NCI-H2227 (cell line): Measurements from ENCODE around the gene SIGLEC11.
"Not testable (repeated sequence)": the region's sequence is repeated elsewhere in the genome, so short reads cannot be mapped to it uniquely, and the experiment has no call there.

ENCODE experiments used
- DNase-seq: peaks from one replicate; lab custom pipeline; 2025; ENCODE audit not compliant: unreplicated experiment; lab: John Stamatoyannopoulos, UW

Gene SIGLEC11

DNA sequence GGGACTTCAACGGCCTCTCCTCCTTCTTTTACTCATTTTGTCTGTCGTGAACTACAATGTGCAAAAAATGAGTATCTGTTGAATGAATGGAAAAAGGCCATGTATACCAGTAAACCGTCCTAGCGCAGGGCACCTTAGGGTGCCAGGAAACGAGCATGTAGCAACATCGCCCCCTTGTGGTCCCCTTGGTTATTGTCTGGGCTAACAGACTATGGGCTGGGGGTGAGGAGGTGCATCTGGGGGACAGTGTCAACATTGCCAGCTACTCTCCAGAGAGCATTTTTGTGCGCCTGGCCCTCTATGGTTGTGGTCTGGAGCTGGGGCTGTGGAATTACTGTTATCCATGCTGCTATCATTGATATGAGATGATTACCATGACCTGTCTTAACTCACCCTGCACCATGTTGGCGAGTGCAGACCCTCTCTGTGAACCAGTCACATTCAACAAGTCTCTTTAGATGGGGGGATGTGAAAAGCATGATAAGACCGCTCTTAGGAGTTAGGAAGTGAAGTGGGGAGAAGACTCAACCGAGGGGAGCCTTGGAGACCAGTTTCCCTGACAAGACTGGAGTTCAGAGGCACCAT lies 22.8 kb upstream of the SIGLEC11 start:
- peak; percentile 43 for DNase-seq

DNA sequence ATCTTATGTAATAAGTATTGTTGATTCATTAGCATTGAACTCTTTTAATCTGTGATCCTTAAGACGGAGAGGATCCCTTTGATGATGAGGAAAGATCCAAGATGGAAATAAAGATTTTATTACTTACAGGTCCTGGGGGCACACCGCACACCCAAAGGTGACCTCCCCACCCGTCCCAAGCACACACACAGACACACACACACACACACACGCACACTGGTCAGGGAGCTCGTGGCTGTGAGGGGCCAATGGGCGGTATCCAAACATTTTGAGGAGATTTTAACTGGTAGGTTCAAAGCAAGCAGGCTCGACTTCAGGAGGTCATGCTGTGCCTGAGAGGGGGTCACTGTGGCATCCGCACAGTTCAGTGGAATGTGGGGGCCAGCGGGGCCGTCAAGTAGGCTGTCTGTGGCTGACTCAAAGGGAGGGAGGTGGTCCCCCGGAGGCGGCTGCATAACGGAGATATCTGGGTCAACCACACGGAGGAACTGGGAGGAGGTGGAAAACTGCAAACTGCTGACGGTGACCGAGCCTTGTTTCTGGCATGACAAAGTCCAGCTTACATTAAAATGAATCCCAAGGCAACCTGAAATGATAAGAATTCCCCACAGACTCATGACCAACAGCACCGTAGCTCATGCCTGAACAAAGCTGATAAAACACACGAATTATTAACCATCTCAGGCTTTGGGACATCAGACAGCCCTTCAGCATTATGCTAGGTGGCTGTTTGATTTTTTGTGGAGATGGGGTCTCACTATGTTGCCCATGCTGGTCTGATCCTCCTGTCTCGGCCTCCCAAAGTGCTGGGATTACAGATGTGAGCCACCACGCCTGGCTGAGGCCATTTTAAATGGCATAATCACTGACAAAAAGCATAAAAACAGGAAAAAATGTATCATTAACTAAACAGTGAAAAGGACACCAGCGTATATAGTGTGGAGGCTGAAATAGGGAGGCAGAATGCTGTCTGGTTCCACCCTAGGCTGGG lies 20.9 kb upstream of the SIGLEC11 start:
- no peak for DNase-seq

DNA sequence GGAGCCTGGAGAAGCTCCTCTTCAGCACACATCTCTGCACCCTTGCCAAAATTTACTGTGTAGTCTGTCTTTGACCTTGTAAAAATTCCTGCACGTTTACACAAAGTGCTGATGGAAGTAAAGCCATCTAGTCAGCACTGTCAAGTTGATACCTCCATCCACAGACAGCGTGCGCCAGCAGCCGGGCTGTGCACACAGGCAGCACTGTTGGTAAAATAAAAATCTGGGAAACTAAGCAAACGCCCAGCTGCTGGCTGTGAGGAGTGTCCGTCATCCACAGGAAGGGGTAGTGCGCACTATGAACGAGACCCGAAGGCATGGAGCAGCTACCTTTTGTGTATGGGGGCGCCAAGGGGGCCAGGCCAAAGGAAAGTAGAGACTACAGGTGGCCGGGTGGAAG lies 17.4 kb upstream of the SIGLEC11 start:
- DNase-seq, result no peak

DNA sequence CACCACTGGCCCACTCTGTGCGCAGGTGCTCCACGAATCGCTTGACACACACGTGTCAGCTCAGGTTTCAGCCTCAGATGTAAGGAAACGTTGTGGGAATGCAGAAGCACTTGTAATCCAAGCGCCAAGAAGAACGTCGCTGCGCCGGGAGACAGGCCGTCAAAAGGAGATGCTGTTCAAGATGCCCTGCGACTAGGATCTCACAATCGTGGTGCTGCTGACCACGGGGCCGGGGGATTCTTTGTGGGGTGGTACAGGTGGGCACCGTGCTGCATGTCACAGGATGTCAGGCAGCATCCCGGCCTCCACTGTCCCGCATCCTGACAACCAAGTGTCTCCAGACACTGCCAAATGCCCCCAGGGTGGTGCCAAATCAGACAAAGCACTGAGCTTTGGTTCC lies 16.9 kb upstream of the SIGLEC11 start:
- DNase-seq, result no peak

DNA sequence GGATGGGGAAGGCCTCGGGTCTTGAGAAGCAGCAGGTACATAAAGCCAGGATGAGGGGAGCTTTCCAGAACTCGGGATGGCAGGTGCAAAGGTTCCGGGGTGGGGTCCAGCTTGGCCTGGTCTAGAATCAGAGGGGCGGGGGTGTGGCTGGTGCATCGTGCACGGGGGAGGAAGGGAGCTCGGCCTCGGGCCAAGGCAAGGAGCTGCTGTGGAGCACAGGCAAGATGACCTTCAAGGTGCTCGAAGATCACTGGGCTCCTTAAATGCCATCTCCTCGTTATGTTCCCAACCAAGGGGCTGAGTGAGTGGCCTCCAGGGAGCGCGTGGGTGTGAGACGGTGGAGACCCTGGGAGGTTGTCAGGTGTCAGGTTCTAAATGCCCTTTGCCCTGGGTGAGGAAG lies 16.1 kb upstream of the SIGLEC11 start:
- DNase-seq, result no peak

DNA sequence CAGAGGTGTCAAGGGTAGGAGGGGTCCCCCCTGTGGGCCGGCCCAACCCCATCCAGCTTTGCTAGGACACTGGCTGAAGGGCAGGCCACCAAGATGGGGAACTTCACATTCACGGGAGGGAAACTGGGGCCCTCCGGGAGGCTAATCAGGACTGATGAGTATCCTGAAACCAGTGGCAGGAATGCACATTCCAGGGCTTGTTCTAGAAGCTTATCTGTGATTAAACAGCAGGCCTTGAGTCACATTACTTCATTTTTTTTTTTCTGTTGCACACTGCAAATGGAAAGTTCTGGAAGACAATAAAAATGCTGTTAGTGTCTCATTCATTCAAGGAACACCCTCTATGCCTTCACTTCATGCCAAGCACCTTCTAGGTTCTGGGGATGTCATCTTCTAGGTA lies 15.5 kb upstream of the SIGLEC11 start:
- no peak for DNase-seq

DNA sequence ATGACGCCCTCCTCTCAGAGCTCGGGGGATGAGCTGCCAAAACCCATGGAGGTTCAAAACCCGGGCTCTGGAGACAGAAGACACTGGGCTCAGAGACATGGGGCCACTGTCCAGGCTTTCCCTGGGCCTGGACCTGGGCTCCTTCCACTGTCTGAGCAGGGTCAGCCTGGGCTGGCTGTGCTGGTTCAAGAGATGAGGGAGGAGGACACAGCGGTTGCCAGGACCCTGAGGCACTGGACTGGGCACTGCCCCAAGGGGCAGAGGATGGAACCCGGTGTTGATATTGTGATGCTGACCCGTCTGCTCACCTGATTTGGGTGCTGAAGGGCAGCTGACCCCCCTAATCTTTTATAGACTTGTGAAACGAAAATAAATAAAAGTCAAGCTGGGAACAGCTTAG lies 14.1 kb upstream of the SIGLEC11 start:
- no peak for DNase-seq

DNA sequence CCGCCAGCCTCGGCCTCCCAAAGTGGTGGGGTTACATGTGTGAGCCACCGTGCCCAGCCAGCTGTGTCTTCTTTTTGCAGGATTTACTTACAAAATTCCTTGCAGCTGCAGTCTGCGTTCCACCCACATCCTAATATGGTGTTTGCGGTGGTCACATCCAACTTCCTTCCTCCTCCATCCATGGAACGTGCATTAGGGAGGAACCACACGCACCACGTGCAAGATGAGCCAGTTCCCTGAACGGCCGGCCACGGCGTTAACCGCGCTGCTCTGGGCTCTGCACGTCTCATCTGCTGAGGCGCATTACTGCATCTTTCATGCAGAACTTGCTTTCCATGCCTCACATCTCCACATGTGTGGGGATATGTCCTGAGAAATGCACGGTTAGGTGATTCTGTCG lies 13.0 kb upstream of the SIGLEC11 start:
- DNase-seq, result no peak

DNA sequence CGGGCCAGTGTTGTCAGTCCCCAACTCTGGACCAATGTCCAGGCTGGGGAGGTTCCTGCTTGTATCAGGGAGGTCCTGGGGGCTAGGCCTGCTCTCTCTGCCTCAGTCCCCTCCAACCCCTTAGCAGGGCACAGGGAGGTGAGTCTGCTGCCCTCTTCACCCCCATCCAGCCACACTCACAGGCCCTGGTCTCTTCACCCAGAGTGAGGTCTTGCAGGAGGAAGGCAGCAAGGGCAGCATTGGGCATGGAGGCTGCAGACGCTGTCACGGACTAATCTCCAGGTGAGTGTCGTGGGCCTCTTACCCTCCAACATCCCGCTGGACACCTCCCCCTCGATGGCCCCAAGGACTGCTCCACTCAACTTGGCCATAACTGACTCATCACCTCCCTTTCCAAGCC lies 11.9 kb upstream of the SIGLEC11 start:
- no peak for DNase-seq

DNA sequence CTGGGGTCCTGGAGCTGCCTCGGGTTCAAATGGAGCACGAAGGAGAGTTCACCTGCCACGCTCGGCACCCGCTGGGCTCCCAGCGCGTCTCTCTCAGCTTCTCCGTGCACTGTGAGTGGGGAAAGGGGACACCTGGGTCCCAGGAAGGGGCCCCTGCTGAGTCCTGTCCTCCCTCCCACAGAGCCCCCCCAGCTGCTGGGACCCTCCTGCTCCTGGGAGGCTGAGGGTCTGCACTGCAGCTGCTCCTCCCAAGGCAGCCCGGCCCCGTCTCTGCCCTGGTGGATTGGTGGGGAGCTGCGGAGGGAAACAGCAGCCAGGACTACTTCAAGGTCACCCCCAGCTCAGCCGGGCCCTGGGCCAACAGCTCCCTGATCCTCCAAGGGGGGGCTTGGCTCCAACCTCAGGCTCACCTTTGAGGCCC lies 11.0 kb upstream of the SIGLEC11 start:
- DNase-seq, result no peak

DNA sequence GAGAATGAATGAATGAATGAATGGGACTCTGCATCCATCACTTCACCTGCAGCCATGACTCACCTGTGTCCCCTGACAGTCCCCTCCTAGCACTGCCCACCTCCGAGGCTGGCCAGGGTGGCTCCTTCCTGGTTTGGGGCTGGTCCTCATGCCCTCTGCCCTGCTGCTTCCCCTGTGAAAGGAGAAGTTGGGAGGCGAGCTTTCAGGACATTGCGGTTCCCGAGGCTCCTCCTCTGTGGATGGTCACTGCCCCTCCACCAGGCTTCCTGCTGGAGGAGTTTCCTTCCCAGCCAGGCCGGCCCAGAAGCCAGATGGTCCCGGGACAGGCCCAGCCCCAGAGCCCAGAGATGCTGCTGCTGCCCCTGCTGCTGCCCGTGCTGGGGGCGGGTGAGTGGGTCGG lies 8.4 kb upstream of the SIGLEC11 start:
- not testable (repeated sequence) for DNase-seq

DNA sequence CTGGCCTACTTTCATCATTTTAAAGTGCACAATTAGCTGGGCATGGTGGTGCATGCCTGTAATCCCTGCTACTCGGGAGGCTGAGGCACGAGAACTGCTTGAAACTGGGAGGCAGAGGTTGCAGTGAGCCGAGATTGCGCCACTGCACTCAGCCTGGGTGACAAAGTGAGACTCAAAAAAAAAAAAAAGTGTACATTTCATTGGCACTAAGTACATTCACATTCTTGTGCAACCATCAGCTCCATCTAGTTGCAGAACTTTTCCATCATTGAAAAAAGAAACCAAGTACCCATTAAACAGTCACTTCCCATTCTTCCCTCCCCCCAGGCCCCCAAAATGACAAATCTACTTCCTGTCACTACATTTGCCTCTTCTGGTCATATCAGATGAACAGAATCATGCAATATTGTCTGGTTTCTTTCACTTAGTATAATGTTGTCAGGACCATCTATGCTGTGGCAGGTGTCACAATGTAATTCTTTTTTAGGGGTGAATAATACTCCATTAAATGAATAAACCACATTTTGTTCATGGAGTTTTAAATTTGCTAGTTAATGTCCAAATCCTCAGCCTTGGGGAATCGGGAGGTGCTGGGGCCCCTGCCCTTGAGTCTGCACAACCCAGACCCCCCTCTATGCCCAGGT lies 7.4 kb upstream of the SIGLEC11 start:
- DNase-seq, result no peak

DNA sequence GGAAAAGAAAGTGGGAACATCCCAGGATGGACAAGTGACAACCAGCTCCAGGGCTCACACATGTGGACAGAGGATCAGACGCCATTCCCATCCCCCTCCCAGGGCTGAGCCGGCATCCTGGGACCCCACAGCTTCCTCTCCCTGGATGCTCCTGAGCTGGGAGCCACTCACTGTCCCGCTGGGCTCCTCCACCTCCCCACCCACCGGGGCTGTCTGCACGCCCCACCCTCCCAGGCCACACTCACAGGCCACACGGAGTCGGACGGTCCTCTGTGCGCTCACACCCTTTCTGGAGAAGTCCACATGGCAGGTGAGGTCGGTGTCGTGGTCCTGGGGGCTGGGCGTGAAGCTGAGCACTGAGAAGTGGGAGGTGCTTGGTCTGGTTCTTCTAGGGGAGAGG lies 1.1 kb downstream of the SIGLEC11 start:
- DNase-seq, result not testable (repeated sequence)

DNA sequence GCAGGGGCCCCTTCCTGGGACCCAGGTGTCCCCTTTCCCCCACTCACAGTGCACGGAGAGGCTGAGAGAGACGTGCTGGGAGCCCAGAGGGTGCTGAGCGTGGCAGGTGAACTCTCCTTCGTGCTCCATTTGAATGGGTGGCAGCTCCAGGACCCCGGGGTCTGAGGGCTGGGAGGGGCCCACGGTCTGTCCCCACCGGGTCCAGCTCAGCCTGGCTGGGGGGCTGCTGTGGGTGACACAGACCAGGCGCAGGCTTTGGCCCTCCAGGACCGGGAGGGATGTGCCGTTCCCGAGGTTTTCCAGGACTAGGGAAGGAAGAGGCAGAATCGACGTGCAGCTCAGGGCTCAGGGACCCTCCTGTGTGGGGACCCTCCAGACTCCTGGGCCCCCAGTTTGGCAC lies 2.4 kb downstream of the SIGLEC11 start:
- DNase-seq, result not testable (repeated sequence)

DNA sequence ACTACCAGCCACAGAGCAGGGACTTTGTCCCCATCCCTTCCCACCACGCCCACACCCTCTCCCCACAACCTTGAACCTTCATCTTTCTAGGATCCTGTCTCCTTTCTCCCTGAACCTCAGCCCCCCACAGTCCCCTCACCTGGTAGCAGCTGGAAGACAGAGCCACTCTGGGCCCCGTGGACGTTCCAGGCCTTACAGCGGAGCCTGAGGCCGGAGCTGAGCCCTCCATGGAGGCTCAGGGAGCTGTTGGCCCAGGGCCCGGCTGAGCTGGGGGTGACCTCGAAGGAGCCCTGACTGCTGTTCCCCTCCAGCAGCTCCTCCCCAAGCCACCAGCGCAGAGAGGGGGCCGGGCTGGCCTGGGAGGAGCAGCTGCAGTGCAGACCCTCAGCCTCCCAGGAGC lies 2.8 kb downstream of the SIGLEC11 start:
- DNase-seq, result not testable (repeated sequence)

DNA sequence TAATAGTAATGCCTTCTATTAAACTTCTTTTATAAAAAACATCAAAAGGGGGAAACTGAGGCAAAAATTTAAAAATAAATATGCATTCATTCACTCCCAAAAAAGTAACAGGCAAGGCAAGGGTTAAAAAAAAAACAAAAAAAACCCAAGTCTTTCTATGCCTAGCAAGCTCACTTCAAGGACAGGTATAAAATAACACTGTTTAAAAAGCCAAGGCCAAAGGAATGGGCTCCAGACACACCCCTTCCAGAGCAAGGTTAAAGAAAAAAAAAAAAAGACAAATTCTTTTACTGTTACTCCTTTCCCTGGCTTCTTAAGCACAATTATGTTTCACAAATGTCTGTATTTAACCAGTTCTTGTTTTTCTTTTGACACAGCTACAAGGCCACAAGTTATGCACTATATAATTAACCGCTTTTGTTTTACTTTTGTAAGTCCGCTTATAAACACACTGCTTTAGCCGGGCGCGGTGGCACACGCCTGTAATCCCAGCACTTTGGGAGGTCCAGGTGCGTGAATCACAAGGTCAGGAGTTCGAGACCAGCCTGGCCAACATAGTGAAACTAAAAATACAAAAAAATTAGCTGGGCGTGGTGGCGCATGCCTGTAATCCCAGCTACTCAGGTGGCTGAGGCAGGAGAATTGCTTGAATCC lies 3.6 kb downstream of the SIGLEC11 start:
- no peak for DNase-seq

DNA sequence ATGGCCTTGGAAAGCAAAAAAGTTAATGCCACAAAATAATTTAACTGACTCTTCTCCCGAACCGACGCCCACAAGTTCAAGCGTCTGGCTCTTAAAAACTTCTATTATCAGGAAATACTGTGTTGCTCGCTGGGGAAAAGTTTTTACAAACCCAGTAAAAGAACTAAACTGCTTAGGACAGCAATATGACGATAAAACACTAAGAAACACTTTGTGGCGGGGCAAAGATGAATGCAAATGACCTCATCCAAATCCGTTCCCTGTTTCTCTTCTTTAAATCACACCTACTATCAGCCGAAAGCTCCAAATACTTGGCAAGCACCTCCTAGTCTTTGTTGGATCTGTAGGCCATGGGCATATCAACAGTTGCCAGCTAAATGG lies 4.9 kb downstream of the SIGLEC11 start:
- DNase-seq, result no peak

DNA sequence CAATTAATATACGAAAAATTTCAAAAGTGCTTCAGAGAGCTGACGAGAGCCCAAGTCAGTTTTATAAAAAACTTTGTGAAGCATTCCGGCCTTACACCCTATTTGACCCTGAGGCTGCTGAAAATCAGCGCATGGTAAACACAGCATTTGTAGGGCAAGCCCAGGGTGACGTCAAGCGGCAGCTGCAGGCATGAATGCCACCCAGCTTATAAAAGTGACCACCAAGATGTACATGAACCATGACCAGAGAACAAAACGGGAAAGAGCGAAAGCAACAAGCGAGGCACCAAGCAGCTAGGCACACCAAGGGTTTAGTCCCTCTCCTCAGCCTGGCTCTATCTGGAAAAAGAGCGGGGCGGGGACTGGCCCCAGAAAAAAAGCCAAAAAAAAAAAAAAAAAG lies 6.0 kb downstream of the SIGLEC11 start:
- DNase-seq, result no peak

DNA sequence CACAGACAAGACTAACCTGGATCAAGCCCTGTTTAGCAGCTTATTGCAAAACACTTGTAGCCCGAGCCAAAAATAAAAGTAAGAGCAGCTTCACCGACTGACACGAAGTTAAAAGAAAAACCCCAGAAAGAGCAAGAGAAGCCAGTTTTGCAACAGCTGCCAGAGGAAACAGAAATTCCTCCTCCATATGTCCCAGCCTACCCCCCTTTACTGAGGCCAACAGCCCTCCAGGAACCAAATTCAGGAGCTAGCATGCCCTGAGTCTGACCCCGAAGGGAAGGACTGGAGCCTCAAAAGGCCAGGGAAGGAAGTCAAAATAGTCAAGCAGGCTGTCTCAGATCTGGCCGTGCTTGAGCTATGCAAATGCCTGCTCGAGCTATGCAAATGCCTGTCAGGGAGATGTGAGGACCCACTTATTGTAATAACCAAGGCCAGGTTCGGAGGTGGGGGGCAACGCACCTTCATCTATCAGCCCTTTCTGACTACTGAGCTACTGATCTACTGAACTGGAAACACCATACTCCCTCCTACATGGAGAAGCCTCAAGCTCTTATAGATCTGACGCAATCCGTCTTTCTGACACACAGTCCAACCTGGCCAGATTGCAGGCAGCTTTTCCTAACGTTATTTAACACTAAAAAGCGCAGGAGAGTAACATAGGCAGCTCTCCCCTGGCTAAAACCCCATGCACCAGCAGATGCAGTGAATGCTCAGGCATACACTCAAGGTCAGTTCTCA lies 6.7 kb downstream of the SIGLEC11 start:
- DNase-seq, result no peak

DNA sequence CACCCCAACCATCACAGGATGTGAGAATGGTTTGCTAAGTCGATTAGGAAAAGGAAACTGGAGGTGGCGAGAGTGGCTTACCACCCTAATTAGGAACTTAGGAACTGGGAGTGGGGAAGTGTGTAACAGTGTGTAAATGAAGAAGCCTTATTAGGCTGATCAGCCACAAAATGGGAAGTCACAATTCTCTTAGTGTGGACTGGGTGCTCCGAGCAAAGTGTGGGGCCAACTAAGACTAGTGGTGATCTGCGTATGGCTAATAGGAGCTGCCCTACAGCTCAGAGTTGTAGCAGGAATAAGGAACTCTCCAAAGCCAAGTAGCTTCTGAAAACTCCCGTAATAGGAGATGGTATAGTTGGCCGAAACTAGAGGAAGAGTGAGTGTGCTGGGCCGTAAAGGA lies 7.6 kb downstream of the SIGLEC11 start:
- DNase-seq, result no peak

DNA sequence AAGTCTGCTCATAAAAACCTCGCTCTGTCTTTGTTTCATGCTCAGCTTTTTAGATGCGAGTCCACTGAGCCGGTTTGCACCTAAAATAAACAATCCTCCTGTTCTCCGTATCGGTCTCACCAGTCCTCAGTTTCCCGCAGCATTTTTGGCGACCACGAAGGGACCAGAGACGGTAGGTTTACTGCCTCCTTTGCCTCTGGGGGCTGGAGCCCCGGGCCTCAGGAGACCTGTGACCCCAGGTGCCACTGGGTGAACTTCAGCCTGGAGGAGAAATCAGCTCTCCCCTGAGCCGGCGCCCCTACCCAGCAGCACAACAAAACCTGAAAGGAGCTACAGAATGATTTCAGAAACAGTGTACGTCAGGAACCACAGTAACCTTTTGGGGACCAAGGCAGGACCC lies 8.1 kb downstream of the SIGLEC11 start:
- no peak for DNase-seq
